Measurements from ENCODE around the gene RTL10.
A peak's percentile ranks its signal among the peaks of the same experiment; 100 is the strongest.

The RTL10 gene

GRCh38 chr22:19876314-19876940 is 21.8 kb upstream of the RTL10 start:
- no peak for DNase-seq (ENCODE audit: low spot score)

GRCh38 chr22:19875531-19876313 is 21.0 kb upstream of the RTL10 start:
- DNase-seq (ENCODE audit: low spot score), result no peak

GRCh38 chr22:19875061-19875530 is 20.4 kb upstream of the RTL10 start:
- no peak for DNase-seq (ENCODE audit: low spot score)

- DNase-seq (ENCODE audit: low spot score), result peak; percentile 33
Observed at GRCh38 chr22:19874307-19875060, 19.8 kb upstream of the RTL10 start.

DNA sequence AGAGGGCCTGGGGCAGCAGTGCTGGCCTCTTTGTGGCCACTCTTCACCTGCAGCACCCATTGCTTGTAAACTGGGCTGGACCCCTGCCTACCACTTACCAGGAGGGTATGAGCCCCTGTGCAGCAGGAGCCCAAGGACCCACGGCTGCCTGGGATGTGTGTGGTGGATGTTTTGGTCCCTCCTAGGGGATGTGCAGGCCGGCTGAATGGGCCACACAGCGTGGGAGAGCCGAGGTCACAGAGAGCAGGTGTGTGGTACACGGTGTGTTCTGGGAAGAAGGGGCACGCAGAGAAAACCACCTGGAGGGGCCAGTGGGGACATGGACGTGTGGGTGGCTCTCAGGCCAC is 19.3 kb upstream of the RTL10 start:
- DNase-seq (ENCODE audit: low spot score), result no peak

DNA sequence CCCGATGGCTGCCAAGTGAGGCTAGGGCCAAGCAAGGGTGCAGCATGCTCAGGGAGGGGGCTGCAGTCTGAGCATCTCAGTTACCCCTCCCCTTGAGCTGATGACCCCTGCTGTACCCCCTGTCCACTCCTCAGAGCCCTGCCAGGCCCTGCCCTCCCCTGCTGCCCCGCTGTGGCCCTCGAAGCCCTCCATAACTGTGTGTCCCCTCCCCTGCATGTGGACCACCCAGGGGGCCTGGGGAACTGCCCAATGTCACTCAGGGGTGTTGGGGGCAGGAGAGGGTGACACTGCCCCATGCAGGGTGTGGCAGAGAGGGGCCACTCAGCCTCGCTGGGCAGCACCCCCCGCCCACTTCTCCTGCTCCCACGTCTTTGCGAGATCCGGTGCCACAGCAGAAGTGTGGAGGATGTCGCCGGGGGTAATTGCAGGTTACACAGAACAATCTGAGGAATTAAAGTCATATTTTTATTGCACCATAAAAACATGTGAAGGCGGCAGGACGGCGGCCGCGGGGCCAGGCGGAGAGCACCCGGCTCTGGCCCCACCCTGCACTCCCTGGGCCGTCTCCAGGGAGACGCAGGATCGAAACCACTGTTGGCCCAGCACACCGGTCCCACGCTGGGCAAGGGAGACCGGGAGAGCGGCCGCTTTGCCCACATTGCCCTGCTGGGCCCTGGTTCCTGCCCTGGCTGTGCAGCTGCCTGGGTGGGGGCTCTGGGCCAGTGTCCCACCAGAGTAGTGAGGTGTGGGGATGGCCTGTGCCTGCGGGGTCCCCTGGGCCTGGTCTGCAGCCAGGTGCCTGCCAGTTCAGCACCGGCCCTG is 18.7 kb upstream of the RTL10 start:
- no peak for DNase-seq (ENCODE audit: low spot score)

GRCh38 chr22:19872779-19873137 is 18.1 kb upstream of the RTL10 start:
- no peak for DNase-seq (ENCODE audit: low spot score)

- no peak for DNase-seq (ENCODE audit: low spot score)
Observed at GRCh38 chr22:19871845-19872778, 17.4 kb upstream of the RTL10 start.

- DNase-seq (ENCODE audit: low spot score), result no peak
Observed at GRCh38 chr22:19871023-19871844, 16.6 kb upstream of the RTL10 start.

DNA sequence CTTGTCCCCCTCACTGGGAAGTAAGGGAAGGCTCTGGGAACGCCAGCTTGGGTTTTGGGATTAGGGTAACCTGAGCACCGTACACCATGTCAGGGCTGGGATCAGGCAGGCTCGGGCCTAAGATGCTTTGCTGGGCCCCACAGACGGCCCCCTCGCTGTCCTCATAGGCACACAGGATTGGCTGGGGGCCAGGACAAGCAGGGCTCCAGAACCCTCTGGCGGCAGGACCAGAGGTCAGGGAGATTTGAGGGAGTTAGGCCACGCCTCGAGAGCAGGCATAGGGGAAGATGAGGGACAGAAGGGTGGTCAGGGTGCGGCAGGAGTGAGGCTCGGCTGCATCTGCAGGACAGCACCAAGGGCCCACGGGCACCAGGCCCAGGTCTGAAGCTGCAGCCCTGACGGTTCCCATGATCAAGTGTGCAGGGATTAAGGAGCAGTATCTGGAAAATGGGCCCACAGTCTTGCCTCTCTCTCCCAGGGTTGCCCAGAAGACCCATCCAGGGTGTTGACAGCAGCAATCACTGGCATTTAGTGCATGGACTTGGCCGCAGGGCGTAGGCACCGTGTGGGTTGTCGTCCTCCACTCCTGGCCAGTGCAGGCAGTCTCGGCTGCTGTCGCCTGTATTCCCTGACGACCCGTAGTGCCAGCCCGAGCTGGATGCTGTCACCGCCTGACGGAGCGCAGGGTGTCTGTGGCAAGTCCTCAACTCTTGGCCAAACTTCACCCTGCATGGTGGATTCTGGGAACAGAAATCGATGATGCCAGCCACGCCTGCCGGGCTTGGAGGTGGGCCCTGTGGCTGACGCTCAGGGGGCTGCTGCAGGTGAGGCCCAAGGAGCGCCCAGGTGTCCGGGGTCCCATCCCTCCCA is 15.7 kb upstream of the RTL10 start:
- no peak for DNase-seq (ENCODE audit: low spot score)

DNA sequence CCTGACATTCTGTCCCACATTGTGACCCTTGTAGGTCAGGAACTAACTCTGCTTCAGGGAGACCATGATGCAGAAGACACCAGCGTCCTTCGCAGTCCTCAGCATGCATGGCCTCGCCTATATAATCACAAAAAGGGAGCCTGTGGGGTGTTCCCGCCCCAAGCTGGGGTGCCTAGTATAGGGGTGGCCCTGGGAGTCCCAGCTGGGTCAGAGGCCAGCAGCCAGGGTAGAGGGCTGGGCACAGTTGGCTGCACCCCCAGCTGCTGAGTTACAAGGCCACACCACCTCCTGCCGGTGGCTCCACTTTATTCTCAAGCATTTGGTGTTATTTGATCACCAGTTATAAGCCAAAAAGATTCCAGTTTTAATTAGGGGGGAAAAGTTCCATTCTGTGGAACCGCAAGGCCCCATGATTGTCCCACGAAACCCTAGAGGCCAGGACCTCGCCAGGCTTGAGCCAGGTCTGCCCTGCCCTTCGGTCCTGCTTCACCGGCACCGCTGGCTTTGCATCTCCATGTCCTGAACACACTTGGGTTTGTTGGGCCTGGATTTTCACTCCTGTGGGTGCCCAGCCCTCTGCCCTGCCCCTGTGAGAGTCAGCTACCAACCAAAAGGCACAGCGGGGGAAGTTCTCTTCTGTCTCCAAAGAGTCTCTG is 15.0 kb upstream of the RTL10 start:
- no peak for DNase-seq (ENCODE audit: low spot score)

DNA sequence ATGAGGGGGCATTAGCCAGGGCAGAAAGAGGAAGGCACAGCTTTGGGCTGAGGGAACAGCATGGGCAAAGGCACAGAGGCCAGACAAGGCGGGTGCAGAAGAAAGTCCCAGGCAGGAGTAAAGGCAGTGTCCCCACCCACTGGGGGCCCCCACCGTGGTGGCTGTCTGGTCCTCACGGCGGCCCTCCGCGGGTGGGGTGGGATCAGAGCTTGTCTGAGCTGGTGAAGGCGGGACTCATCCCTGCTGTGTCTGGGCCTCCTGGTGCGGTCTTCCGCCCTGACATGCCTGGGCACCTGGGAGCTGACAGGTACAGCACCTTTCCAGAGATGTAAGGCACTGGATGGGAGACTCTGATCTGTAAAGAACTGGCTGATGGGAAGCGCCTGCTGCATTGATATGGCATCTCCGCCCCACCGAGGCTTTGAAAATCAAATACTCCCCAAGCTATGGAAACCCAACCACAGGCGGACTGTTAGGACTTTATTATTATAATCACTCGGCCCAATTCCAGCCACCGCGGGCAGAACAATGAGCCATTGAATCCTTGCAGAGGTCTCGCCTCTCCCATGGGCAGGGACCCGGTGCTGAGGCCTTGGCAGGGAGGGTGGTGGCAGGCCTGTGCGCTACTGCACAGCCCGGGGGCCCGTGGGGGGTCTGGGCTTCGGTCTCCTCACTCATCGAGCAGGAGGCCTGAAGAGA is 14.2 kb upstream of the RTL10 start:
- no peak for DNase-seq (ENCODE audit: low spot score)

- DNase-seq (ENCODE audit: low spot score), result no peak
Observed at GRCh38 chr22:19868333-19868732, 13.7 kb upstream of the RTL10 start.

DNA sequence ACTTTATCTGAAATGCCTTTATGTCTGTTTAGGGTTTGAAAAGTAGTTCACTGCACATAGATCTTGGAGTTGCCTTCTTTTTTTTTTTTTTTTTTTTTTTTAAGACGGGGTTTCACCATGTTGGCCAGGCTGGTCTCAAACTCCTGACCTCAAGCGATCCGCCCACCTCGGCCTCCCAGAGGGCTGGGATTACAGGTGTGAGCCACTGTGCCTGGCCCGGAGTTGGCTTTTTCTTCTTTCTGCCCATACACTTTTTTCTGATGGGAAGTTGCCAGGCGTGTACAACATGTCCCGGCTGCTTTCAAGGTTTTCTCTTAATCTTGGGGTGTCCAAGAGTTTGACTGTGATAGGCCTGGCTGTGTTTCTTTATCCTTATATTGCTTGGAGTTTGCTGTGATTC is 12.9 kb upstream of the RTL10 start:
- no peak for DNase-seq (ENCODE audit: low spot score)

GRCh38 chr22:19866665-19867009 is 12.0 kb upstream of the RTL10 start:
- no peak for DNase-seq (ENCODE audit: low spot score)

DNA sequence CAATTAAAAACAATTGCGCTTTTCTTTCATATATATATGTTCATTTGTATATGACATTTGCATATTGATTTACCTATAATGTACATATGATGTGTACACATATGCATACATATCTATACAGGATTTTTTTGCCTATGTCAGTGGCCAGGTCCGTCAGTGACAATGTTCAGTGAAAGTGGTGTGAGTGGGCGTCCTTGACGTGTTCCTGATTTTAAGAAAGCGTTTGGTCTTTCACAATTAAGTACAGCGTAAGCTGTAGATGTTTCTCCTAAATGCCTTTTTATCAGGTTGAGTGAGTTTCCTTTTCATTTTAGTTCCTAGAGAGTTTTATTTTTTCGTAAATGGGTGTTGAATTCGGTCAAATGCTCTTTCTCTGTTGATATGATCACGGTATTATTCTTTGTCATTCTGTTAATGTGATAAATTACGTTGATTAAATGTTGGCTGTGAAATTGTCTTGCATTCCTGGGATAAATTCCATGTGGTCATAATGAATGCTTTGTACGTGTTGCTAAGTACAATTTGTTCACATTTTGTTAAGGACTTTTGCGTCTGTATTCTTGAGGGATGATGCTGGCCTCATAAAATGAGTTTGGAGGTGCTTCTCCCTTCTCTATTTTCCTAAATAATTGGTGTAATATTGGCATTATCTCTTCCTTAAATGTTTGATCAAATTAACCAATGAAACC is 10.6 kb upstream of the RTL10 start:
- no peak for DNase-seq (ENCODE audit: low spot score)

- DNase-seq (ENCODE audit: low spot score), result no peak
Observed at GRCh38 chr22:19864538-19865106, 9.9 kb upstream of the RTL10 start.

All from CD4-positive, alpha-beta T cell treated with Interleukin-2 at 100 ng/mL for 4 hours (primary cell).